ENCODE data around the gene SLC27A5.

The SLC27A5 gene

GRCh38 chr19:58511353-58512208, at the start of gene SLC27A5:
SLC27A5 (minus strand) TSS chr19:58511992; CDS start chr19:58511955, 37 bp downstream.
- DNase-seq, result no peak

GRCh38 chr19:58560921-58561320, 49.1 kb upstream of the SLC27A5 start:
- no peak for DNase-seq

- DNase-seq, result peak; percentile 43
These were observed 48.5 kb upstream of the SLC27A5 start for GRCh38 chr19:58560007-58560887.

GRCh38 chr19:58559275-58560006, 47.6 kb upstream of the SLC27A5 start:
- peak; percentile 94 for DNase-seq

- peak; percentile 99 for DNase-seq
These were observed 47.0 kb upstream of the SLC27A5 start for GRCh38 chr19:58558623-58559274.

GRCh38 chr19:58558066-58558622, 46.4 kb upstream of the SLC27A5 start, which contains the start of gene UBE2M:
UBE2M (minus strand) TSS chr19:58558611; CDS start chr19:58558381, 230 bp downstream.
- DNase-seq, result no peak

- DNase-seq, result peak; percentile 37
These were observed 45.7 kb upstream of the SLC27A5 start for GRCh38 chr19:58557221-58558065.

GRCh38 chr19:58556622-58557220, 44.9 kb upstream of the SLC27A5 start:
- DNase-seq, result peak; percentile 34

GRCh38 chr19:58555920-58556621, 44.3 kb upstream of the SLC27A5 start:
- DNase-seq, result peak; percentile 38

- DNase-seq, result no peak
These were observed 43.6 kb upstream of the SLC27A5 start for GRCh38 chr19:58555369-58555885.

- DNase-seq, result peak; percentile 98
These were observed 42.9 kb upstream of the SLC27A5 start, which contains the start of gene CHMP2A for GRCh38 chr19:58554494-58555368. CHMP2A (minus strand) TSS chr19:58555105; CDS start chr19:58554212, 893 bp downstream.

- DNase-seq, result peak; percentile 39
These were observed 42.2 kb upstream of the SLC27A5 start for GRCh38 chr19:58553799-58554493.

GRCh38 chr19:58552655-58553054, 40.9 kb upstream of the SLC27A5 start:
- DNase-seq, result no peak

- no peak for DNase-seq
These were observed 40.0 kb upstream of the SLC27A5 start for GRCh38 chr19:58551577-58552471.

GRCh38 chr19:58551123-58551497, 39.3 kb upstream of the SLC27A5 start:
- DNase-seq, result no peak

GRCh38 chr19:58550362-58551122, 38.8 kb upstream of the SLC27A5 start:
- no peak for DNase-seq

Data from right forelimb (tissue), 1 donor.